SK-N-SH treated with all-trans-retinoic acid at 6 μM for 48 hours (cell line): ENCODE measurements around the gene VMAC.

Source experiments
- ARNTL ChIP-seq: fragments of 450-650 bp; formaldehyde crosslinking; IDR thresholded peaks from 2 replicates; pipeline ENCODE4 v1.5.0; 2020; ENCODE audit warnings: low read depth, mild to moderate bottlenecking, moderate library complexity, borderline replicate concordance
- CREB5 ChIP-seq: fragments of 250-450 bp; sonication (Bioruptor Pico); IDR thresholded peaks from 2 replicates; pipeline ENCODE4 v1.5.1; 2020; ENCODE audit warnings: low read depth, mild to moderate bottlenecking, moderate library complexity
- ESRRG ChIP-seq: fragments of 250-450 bp; sonication (Bioruptor Pico); IDR thresholded peaks from 2 replicates; pipeline ENCODE4 v1.6.1; 2021; ENCODE audit warnings: mild to moderate bottlenecking
- GLIS3 ChIP-seq: fragments of 250-450 bp; sonication (Bioruptor Pico); IDR thresholded peaks from 2 replicates; pipeline ENCODE4 v1.5.0; 2020; ENCODE audit warnings: mild to moderate bottlenecking, moderate library complexity
- PATZ1 ChIP-seq: fragments of 250-450 bp; sonication (Bioruptor Pico); IDR thresholded peaks from 2 replicates; pipeline ENCODE4 v1.8.0; 2020; ENCODE audit warnings: mild to moderate bottlenecking, moderate library complexity, borderline replicate concordance
- PPARA ChIP-seq: fragments of 250-450 bp; sonication (Bioruptor Pico); IDR thresholded peaks from 2 replicates; pipeline ENCODE4 v1.5.0; 2020; ENCODE audit warnings: mild to moderate bottlenecking, borderline replicate concordance
- RARB ChIP-seq: fragments of 250-450 bp; sonication (Bioruptor Pico); IDR thresholded peaks from 2 replicates; pipeline ENCODE4 v1.8.0; 2021; ENCODE audit warnings: mild to moderate bottlenecking, moderate library complexity
- TCF4 ChIP-seq: fragments of 250-450 bp; sonication (Bioruptor Pico); IDR thresholded peaks from 2 replicates; pipeline ENCODE4 v1.8.0; 2021; ENCODE audit warnings: mild to moderate bottlenecking, moderate library complexity, borderline replicate concordance
- ZFP30 ChIP-seq: fragments of 450-650 bp; formaldehyde crosslinking; IDR thresholded peaks from 2 replicates; pipeline ENCODE4 v1.5.0; 2022; ENCODE audit warnings: mild to moderate bottlenecking, moderate library complexity
- ZNF565 ChIP-seq: fragments of 450-650 bp; formaldehyde crosslinking; conservative IDR thresholded peaks from 2 replicates; pipeline ENCODE4 v1.5.0; 2020; ENCODE audit warnings: low read depth, mild to moderate bottlenecking, moderate library complexity
- ZNF8 ChIP-seq: fragments of 450-650 bp; formaldehyde crosslinking; IDR thresholded peaks from 2 replicates; pipeline ENCODE4 v1.5.0; 2020; ENCODE audit warnings: mild to moderate bottlenecking, moderate library complexity

GRCh38 chr19:5915782-5916165, 11.1 kb downstream of the VMAC start:
- TF ChIP-seq ARNTL (no peak), ESRRG (no peak), TCF4 (no peak), GLIS3 (no peak), PATZ1 (CRISPR knock-in tag) (no peak), ZNF565 (CRISPR knock-in tag) (no peak), CREB5 (no peak), PPARA (CRISPR knock-in tag) (no peak), ZFP30 (CRISPR knock-in tag) (no peak), ZNF8 (CRISPR knock-in tag) (no peak), RARB (no peak)
